ENCODE measurements around the gene CTDSP2.

- TF ChIP-seq POLR2AphosphoS5 (IDR thresholded peaks at IDR 0.05; ENCODE audit: low read depth, low read length) = no peak
- no peak for TF ChIP-seq POLR2A (IDR thresholded peaks at IDR 0.05; ENCODE audit: low read depth, low read length)
These were observed 43.9 kb upstream of the CTDSP2 start for GRCh38 chr12:57890191-57891115.
